Uterus (tissue), 2 donors: Measurements from ENCODE around the gene C15orf39.

Source experiments
- POLR2A ChIP-seq, 2 donors: fragments of 450-650 bp; IDR thresholded peaks; one replicate each; pipeline ENCODE4 v1.6.1; 2016; ENCODE audit warnings: antibody characterized with exemption in 2 of 2, mild to moderate bottlenecking in 1 of 2, moderate library complexity in 1 of 2
- TF ChIP-seq, protein P1 (sequence below), 4 experiments: fragments of 200-600 bp in 2 of 4; fragments of 450-650 bp in 2 of 4; sonication (generic) in 2 of 4; IDR thresholded peaks; one replicate each; pipeline ENCODE4 v1.5.1; 2016 to 2019; ENCODE audit warnings: antibody characterized with exemption in 4 of 4, mild to moderate bottlenecking in 2 of 4, moderate library complexity in 1 of 4

- TF ChIP-seq, protein P1, sequence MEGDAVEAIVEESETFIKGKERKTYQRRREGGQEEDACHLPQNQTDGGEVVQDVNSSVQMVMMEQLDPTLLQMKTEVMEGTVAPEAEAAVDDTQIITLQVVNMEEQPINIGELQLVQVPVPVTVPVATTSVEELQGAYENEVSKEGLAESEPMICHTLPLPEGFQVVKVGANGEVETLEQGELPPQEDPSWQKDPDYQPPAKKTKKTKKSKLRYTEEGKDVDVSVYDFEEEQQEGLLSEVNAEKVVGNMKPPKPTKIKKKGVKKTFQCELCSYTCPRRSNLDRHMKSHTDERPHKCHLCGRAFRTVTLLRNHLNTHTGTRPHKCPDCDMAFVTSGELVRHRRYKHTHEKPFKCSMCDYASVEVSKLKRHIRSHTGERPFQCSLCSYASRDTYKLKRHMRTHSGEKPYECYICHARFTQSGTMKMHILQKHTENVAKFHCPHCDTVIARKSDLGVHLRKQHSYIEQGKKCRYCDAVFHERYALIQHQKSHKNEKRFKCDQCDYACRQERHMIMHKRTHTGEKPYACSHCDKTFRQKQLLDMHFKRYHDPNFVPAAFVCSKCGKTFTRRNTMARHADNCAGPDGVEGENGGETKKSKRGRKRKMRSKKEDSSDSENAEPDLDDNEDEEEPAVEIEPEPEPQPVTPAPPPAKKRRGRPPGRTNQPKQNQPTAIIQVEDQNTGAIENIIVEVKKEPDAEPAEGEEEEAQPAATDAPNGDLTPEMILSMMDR (IDR thresholded peaks at IDR 0.05): no peak
- no peak for TF ChIP-seq POLR2A (IDR thresholded peaks at IDR 0.05)
Observed at GRCh38 chr15:75225951-75226732, 24.5 kb downstream of the C15orf39 start.
